CD4-positive, alpha-beta T cell (primary cell): ENCODE results near the gene ILDR1. TPM values are rescaled to one million over a fixed set of nuclear protein-coding genes. Genes with fewer than 3 reads are reported as not detected.

Experiments used
- ATAC-seq: fragments of 200-7000 bp; cut with Tn5 transposase; one replicate; pipeline ENCODE4 v1.10.0; 2022; ENCODE audit warnings: mild to moderate bottlenecking; ENCODE audit not compliant: poor library complexity
- CTCF ChIA-PET: fragments of 350-600 bp; sonication (Branson Sonifier 250); formaldehyde crosslinking; loops from one replicate; lab custom pipeline; 2021; ENCODE audit warnings: antibody characterized with exemption, inconsistent platforms; lab: Charles Lee
- POLR2A ChIA-PET: fragments of 350-600 bp; sonication (Branson Sonifier 250); formaldehyde crosslinking; loops from one replicate; lab custom pipeline; 2021; ENCODE audit warnings: antibody characterized with exemption, inconsistent platforms; lab: Charles Lee
- DNase-seq, 14 experiments: peaks; one replicate each; pipeline ENCODE4 v3.0.0-alpha.2; 2013 to 2020; ENCODE audit warnings: mixed read lengths in 2 of 14
- H3K27ac ChIP-seq, 2 donors: one replicate each; pipeline versions ENCODE4 v1.5.1 to v1.7.0; 2013; ENCODE audit warnings: low read length in 2 of 2, low read depth in 1 of 2, mild to moderate bottlenecking in 1 of 2
- H3K27me3 ChIP-seq, 2 experiments: 1 replicate in 1 of 2; 2 replicates in 1 of 2; pipeline versions ENCODE4 v1.6.1 to v1.7.0; 2013; ENCODE audit warnings: low read length in 2 of 2, control low read depth in 1 of 2, mild to moderate bottlenecking in 1 of 2, moderate library complexity in 1 of 2; ENCODE audit not compliant: insufficient read depth in 2 of 2, control insufficient read depth in 1 of 2
- H3K36me3 ChIP-seq: one replicate; pipeline ENCODE4 v1.6.1; 2013; ENCODE audit warnings: low read length, control low read depth; ENCODE audit not compliant: insufficient read depth
- H3K4me1 ChIP-seq: one replicate; pipeline ENCODE4 v1.6.1; 2013; ENCODE audit warnings: low read length, control low read depth; ENCODE audit not compliant: insufficient read depth
- H3K4me3 ChIP-seq: one replicate; pipeline ENCODE4 v1.5.1; 2013; ENCODE audit warnings: mild to moderate bottlenecking, low read length, moderate library complexity
- H3K9me3 ChIP-seq, 2 experiments: 1 replicate in 1 of 2; 2 replicates in 1 of 2; pipeline versions ENCODE4 v1.6.1 to v1.7.0; 2013; ENCODE audit warnings: low read length in 2 of 2, mild to moderate bottlenecking in 2 of 2, control low read depth in 1 of 2, moderate library complexity in 1 of 2; ENCODE audit not compliant: control insufficient read depth in 1 of 2, insufficient read depth in 1 of 2
- H3K27ac Mint-ChIP-seq: one replicate; pipeline ENCODE4 v1.8.0; 2020; ENCODE audit warnings: mixed read lengths
- H3K27me3 Mint-ChIP-seq: one replicate; pipeline ENCODE4 v1.8.0; 2021; ENCODE audit warnings: mixed read lengths
- H3K36me3 Mint-ChIP-seq: one replicate; pipeline ENCODE4 v1.8.0; 2021; ENCODE audit warnings: low read depth, mixed read lengths
- H3K4me1 Mint-ChIP-seq: one replicate; pipeline ENCODE4 v1.8.0; 2021; ENCODE audit warnings: low read depth, mixed read lengths
- H3K4me3 Mint-ChIP-seq: one replicate; pipeline ENCODE4 v1.8.0; 2020; ENCODE audit warnings: mild to moderate bottlenecking, mixed read lengths
- H3K9me3 Mint-ChIP-seq: one replicate; pipeline ENCODE4 v1.8.0; 2020; ENCODE audit warnings: mixed read lengths
- CTCF ChIP-seq: fragments of 200-600 bp; IDR thresholded peaks from one replicate; pipeline ENCODE4 v1.8.0; 2022; ENCODE audit warnings: antibody characterized with exemption, mild to moderate bottlenecking
- intact Hi-C, 2 experiments: fragments of 100-400 bp; cut with DNase I in 1 of 2; cut with micrococcal nuclease in 1 of 2; formaldehyde crosslinking; loops; one replicate each; pipeline versions ENCODE4 v1.15.1 to v1.9.0; 2023 to 2025; cut with DNase I, micrococcal nuclease
- total RNA-seq, 174 experiments: library from RNA in 2 of 174; stranded (reverse) in 2 of 174; gene quantifications; one replicate each; pipeline ENCODE4 v1.2.3 and lab custom pipeline; 2021 to 2026

ILDR1 gene
- total RNA-seq, 2 experiments from 2014 or later, result not detected

GRCh38 chr3:121985846-121986245 is 36.2 kb downstream of the ILDR1 start:
- DNase-seq (no peak), ATAC-seq (no peak)
- Histone ChIP-seq H3K27ac (no peak overlapping the region), H3K4me1 (no peaks in the 10 kb centered on the region), H3K4me3 (no peak overlapping the region), H3K9me3 (peaks cover 0 to 10% of the 10 kb centered on the region in 2 experiments), H3K27me3 (peaks cover 0 to 3% of the 10 kb centered on the region in 2 experiments), H3K36me3 (no peaks in the 10 kb centered on the region)
- H3K4me3 Mint-ChIP-seq, result no peak overlapping the region
- H3K4me1 Mint-ChIP-seq, result no peaks in the 10 kb centered on the region
- CTCF ChIA-PET, result no interaction called here
- H3K36me3 Mint-ChIP-seq, result peaks cover 7% of the 10 kb centered on the region
- intact Hi-C loops, result no loop called here
- POLR2A ChIA-PET, result no interaction called here
- TF ChIP-seq CTCF, result no peak
- peaks cover 8% of the 10 kb centered on the region for H3K9me3 Mint-ChIP-seq
- no peak overlapping the region for H3K27ac Mint-ChIP-seq
- no peaks in the 10 kb centered on the region for H3K27me3 Mint-ChIP-seq

GRCh38 chr3:121981473-121981872 is 40.6 kb downstream of the ILDR1 start:
- intact Hi-C loops, result no loop called here
- Mint-ChIP-seq H3K27ac (no peak overlapping the region), H3K27me3 (no peaks in the 10 kb centered on the region), H3K36me3 (peaks cover 7% of the 10 kb centered on the region), H3K4me1 (no peaks in the 10 kb centered on the region), H3K9me3 (peaks cover 8% of the 10 kb centered on the region), H3K4me3 (no peak overlapping the region)
- ChIA-PET CTCF (no interaction called here), POLR2A (no interaction called here)
- Histone ChIP-seq H3K27ac (no peak overlapping the region), H3K9me3 (peaks cover 7 to 10% of the 10 kb centered on the region in 2 experiments), H3K4me3 (no peak overlapping the region), H3K4me1 (no peaks in the 10 kb centered on the region), H3K27me3 (peaks cover 0 to 3% of the 10 kb centered on the region in 2 experiments), H3K36me3 (no peaks in the 10 kb centered on the region)
- DNase-seq (no peak), ATAC-seq (no peak)
- no peak for TF ChIP-seq CTCF

GRCh38 chr3:121980450-121980796 is 41.6 kb downstream of the ILDR1 start:
- H3K9me3 ChIP-seq, result peaks cover 7 to 10% of the 10 kb centered on the region in 2 experiments
- Mint-ChIP-seq H3K36me3 (peaks cover 7% of the 10 kb centered on the region), H3K9me3 (peaks cover 8% of the 10 kb centered on the region), H3K4me1 (no peaks in the 10 kb centered on the region), H3K4me3 (no peak overlapping the region), H3K27me3 (no peaks in the 10 kb centered on the region), H3K27ac (no peak overlapping the region)
- no peaks in the 10 kb centered on the region for H3K36me3 ChIP-seq
- intact Hi-C loops, result no loop called here
- no peak overlapping the region for H3K27ac ChIP-seq
- H3K4me1 ChIP-seq, result no peaks in the 10 kb centered on the region
- no peak for TF ChIP-seq CTCF
- POLR2A ChIA-PET, result no interaction called here
- H3K4me3 ChIP-seq, result no peak overlapping the region
- H3K27me3 ChIP-seq, result no peaks in the 10 kb centered on the region
- ATAC-seq (no peak), DNase-seq (no peak)
- CTCF ChIA-PET, result no interaction called here
